IMR-90 (cell line): ENCODE measurements around the gene CLCN5. TPM values are rescaled to one million over a fixed set of nuclear protein-coding genes. Genes with fewer than 3 reads are reported as not detected.

ENCODE experiments used
- ATAC-seq: fragments of 200-7000 bp; cut with Tn5 transposase; 2 replicates; pipeline ENCODE4 v1.9.1; 2020; ENCODE audit warnings: low read depth, mild to moderate bottlenecking, moderate library complexity
- BruUV-seq: library from RNA; stranded (reverse); fragments of 400-500 nt; replicated peaks from 2 replicates; lab custom pipeline; 2021; lab: Mats Ljungman, UMichigan
- CTCF ChIA-PET: fragments of 300-600 bp; formaldehyde crosslinking; extraction: SDS; loops from one replicate; lab custom pipeline; 2021; ENCODE audit warnings: antibody characterized with exemption; lab: Yijun Ruan, JAX
- POLR2A ChIA-PET: fragments of 300-600 bp; sonication (Branson Sonifier 250); formaldehyde crosslinking; loops from one replicate; lab custom pipeline; 2022; ENCODE audit warnings: antibody characterized with exemption; ENCODE audit not compliant: unreplicated experiment; lab: Charles Lee
- DNase-seq: peaks from one replicate; pipeline ENCODE4 v3.0.0; 2013
- H2AFZ ChIP-seq: replicated peaks from 2 replicates; pipeline ENCODE3; 2013; ENCODE audit warnings: low read length, mild to moderate bottlenecking; ENCODE audit not compliant: poor library complexity
- H2AK5ac ChIP-seq: 2 replicates; pipeline ENCODE4 v1.6.1; 2013; ENCODE audit warnings: low read depth, low read length, inconsistent platforms
- H2AK9ac ChIP-seq: replicated peaks from 2 replicates; pipeline ENCODE3; 2013; ENCODE audit warnings: mild to moderate bottlenecking, low read depth, low read length, moderate library complexity; ENCODE audit not compliant: poor library complexity
- H2BK120ac ChIP-seq: 2 replicates; pipeline ENCODE4 v1.6.1; 2013; ENCODE audit warnings: low read depth, low read length, inconsistent platforms
- H2BK15ac ChIP-seq: 3 replicates; pipeline ENCODE4 v1.6.1; 2013; ENCODE audit warnings: low read depth, low read length, inconsistent platforms
- H2BK20ac ChIP-seq: 2 replicates; pipeline ENCODE4 v1.6.1; 2013; ENCODE audit warnings: low read depth, mild to moderate bottlenecking, inconsistent platforms, low read length, moderate library complexity
- H2BK5ac ChIP-seq: 2 replicates; pipeline ENCODE4 v1.6.1; 2013; ENCODE audit warnings: mild to moderate bottlenecking, low read depth, low read length, inconsistent platforms; ENCODE audit not compliant: poor library complexity, severe bottlenecking
- H3K14ac ChIP-seq: replicated peaks from 2 replicates; pipeline ENCODE4 v1.6.1; 2013; ENCODE audit warnings: low read depth, low read length, inconsistent platforms
- H3K18ac ChIP-seq: 2 replicates; pipeline ENCODE4 v1.6.1; 2013; ENCODE audit warnings: low read depth, low read length, control low read depth
- H3K23ac ChIP-seq: 2 replicates; pipeline ENCODE4 v1.6.1; 2013; ENCODE audit warnings: low read depth, low read length, inconsistent platforms
- H3K27ac ChIP-seq: 2 replicates; pipeline ENCODE4 v1.5.1; 2013; ENCODE audit warnings: mild to moderate bottlenecking, control low read depth, low read length; ENCODE audit not compliant: insufficient read depth
- H3K27me3 ChIP-seq: 2 replicates; pipeline ENCODE4 v1.6.1; 2013; ENCODE audit warnings: low read length; ENCODE audit not compliant: control insufficient read depth, insufficient read depth
- H3K36me3 ChIP-seq: 2 replicates; pipeline ENCODE4 v1.6.1; 2013; ENCODE audit warnings: low read length, mixed read lengths; ENCODE audit not compliant: control insufficient read depth, insufficient read depth
- H3K4ac ChIP-seq: 2 replicates; pipeline ENCODE4 v1.6.1; 2013; ENCODE audit warnings: low read depth, low read length, inconsistent platforms
- H3K4me1 ChIP-seq: 2 replicates; pipeline ENCODE4 v1.6.1; 2013; ENCODE audit warnings: low read length, mixed read lengths; ENCODE audit not compliant: control insufficient read depth, insufficient read depth
- H3K4me2 ChIP-seq: 2 replicates; pipeline ENCODE4 v1.6.1; 2013; ENCODE audit warnings: low read depth, mild to moderate bottlenecking, control low read depth, low read length, moderate library complexity
- H3K4me3 ChIP-seq: 2 replicates; pipeline ENCODE4 v1.5.1; 2013; ENCODE audit warnings: low read depth, mild to moderate bottlenecking, control low read depth, low read length, moderate library complexity; ENCODE audit not compliant: insufficient read depth
- H3K56ac ChIP-seq: 2 replicates; pipeline ENCODE4 v1.6.1; 2013; ENCODE audit warnings: low read length, inconsistent platforms; ENCODE audit not compliant: insufficient read depth; ENCODE audit errors: extremely low read depth
- H3K79me1 ChIP-seq, 2 experiments: 2 replicates each; pipeline ENCODE4 v1.6.1; 2013; ENCODE audit warnings: low read length in 2 of 2, inconsistent platforms in 1 of 2, low read depth in 1 of 2
- H3K9ac ChIP-seq: 2 replicates; pipeline ENCODE4 v1.6.1; 2013; ENCODE audit warnings: low read depth, low read length, control low read depth
- H3K9me1 ChIP-seq: 2 replicates; pipeline ENCODE4 v1.6.1; 2013; ENCODE audit warnings: low read length, inconsistent platforms; ENCODE audit not compliant: insufficient read depth
- H3K9me3 ChIP-seq: 2 replicates; pipeline ENCODE4 v1.6.1; 2013; ENCODE audit warnings: low read length; ENCODE audit not compliant: control insufficient read depth, insufficient read depth
- H4K20me1 ChIP-seq: 2 replicates; pipeline ENCODE4 v1.6.1; 2013; ENCODE audit warnings: low read length, inconsistent platforms; ENCODE audit not compliant: insufficient read depth
- H4K5ac ChIP-seq: 2 replicates; pipeline ENCODE4 v1.6.1; 2013; ENCODE audit warnings: mild to moderate bottlenecking, low read depth, low read length, control low read depth
- H4K8ac ChIP-seq, 2 experiments: 2 replicates each; pipeline ENCODE4 v1.6.1; 2013; ENCODE audit warnings: low read depth in 2 of 2, low read length in 2 of 2, control low read depth in 1 of 2, inconsistent platforms in 1 of 2
- H4K91ac ChIP-seq: 2 replicates; pipeline ENCODE4 v1.6.1; 2013; ENCODE audit warnings: low read depth, low read length, inconsistent platforms; ENCODE audit not compliant: insufficient read depth
- BHLHE40 ChIP-seq: fragments of 150-350 bp; IDR thresholded peaks from 2 replicates; pipeline ENCODE4 v1.6.1; 2016; ENCODE audit warnings: mild to moderate bottlenecking, low read depth, low read length
- CEBPB ChIP-seq: IDR thresholded peaks from 2 replicates; pipeline ENCODE4 v1.6.1; 2012; ENCODE audit warnings: low read depth, low read length, improper control_type of control experiment
- CHD1 ChIP-seq: IDR thresholded peaks from 2 replicates; pipeline ENCODE4 v1.6.1; 2012; ENCODE audit warnings: low read depth, low read length, improper control_type of control experiment
- FOS ChIP-seq: fragments of 150-350 bp; IDR thresholded peaks from 2 replicates; pipeline ENCODE4 v1.6.1; 2016; ENCODE audit warnings: low read depth, low read length
- MAFK ChIP-seq: IDR thresholded peaks from 2 replicates; pipeline ENCODE4 v1.6.1; 2012; ENCODE audit warnings: low read depth, low read length, improper control_type of control experiment
- MAZ ChIP-seq: IDR thresholded peaks from 2 replicates; pipeline ENCODE4 v1.6.1; 2012; ENCODE audit warnings: low read depth, mild to moderate bottlenecking, low read length, improper control_type of control experiment, moderate library complexity, borderline replicate concordance
- MXI1 ChIP-seq: IDR thresholded peaks from 2 replicates; pipeline ENCODE4 v1.6.1; 2012; ENCODE audit warnings: low read depth, mild to moderate bottlenecking, low read length, moderate library complexity, borderline replicate concordance
- POLR2A ChIP-seq: IDR thresholded peaks from 2 replicates; pipeline ENCODE4 v1.6.1; 2012; ENCODE audit warnings: mild to moderate bottlenecking, low read depth, low read length
- RAD21 ChIP-seq: IDR thresholded peaks from 2 replicates; pipeline ENCODE4 v1.6.1; 2012; ENCODE audit warnings: low read length, improper control_type of control experiment
- RFX5 ChIP-seq: IDR thresholded peaks from 2 replicates; pipeline ENCODE4 v1.8.0; 2012; ENCODE audit warnings: low read depth, mild to moderate bottlenecking, low read length, moderate library complexity
- SMC3 ChIP-seq: fragments of 150-350 bp; IDR thresholded peaks from 2 replicates; pipeline ENCODE4 v1.6.1; 2016; ENCODE audit warnings: low read depth, mild to moderate bottlenecking, antibody characterized with exemption, low read length, moderate library complexity
- WGBS, 2 experiments: methylation state at CpG; one replicate each; pipeline versions ENCODE4 v1.1.5 to v1.1.7; 2013; ENCODE audit warnings: missing lambda C conversion rate in 2 of 2; ENCODE audit not compliant: insufficient read length in 1 of 2; ENCODE audit errors: extremely low coverage in 2 of 2; 5-methylcytosine and 5-hydroxymethylcytosine counted together
- dilution Hi-C: fragments of 300-500 bp; cut with HindIII; formaldehyde crosslinking; loops from one replicate; pipeline ENCODE4 v1.14.3; 2018; ENCODE audit warnings: low sequenced_read_pairs; ENCODE audit not compliant: unreplicated experiment
- in situ Hi-C: fragments of 300-500 bp; cut with MboI; formaldehyde crosslinking; loops from 3 replicates; pipeline ENCODE4 v1.14.3; 2019; ENCODE audit warnings: low sequenced_read_pairs, inconsistent platforms, mixed read lengths
- intact Hi-C: fragments of 100-400 bp; cut with micrococcal nuclease; formaldehyde crosslinking; loops from 2 replicates; pipeline ENCODE4 v1.10.0; 2022
- polyA plus RNA-seq, 3 experiments: library from polyadenylated mRNA; depleted of rRNA; stranded (reverse); fragments of >200 nt; gene quantifications; 2 replicates each; pipeline ENCODE4 v1.2.3, GENCODE V29; 2012; ENCODE audit warnings: low replicate concordance in 1 of 3
- total RNA-seq: library from RNA; depleted of rRNA; stranded (reverse); fragments of >200 nt; gene quantifications from 2 replicates; pipeline ENCODE4 v1.2.3, GENCODE V29; 2012
- TF ChIP-seq, protein P1 (sequence below): conservative IDR thresholded peaks from 2 replicates; pipeline ENCODE4 v1.5.1; 2012; ENCODE audit warnings: mild to moderate bottlenecking, low read depth, low read length, improper control_type of control experiment
- TF ChIP-seq, protein P2 (sequence below): fragments of 150-350 bp; IDR thresholded peaks from 2 replicates; pipeline ENCODE4 v1.6.1; 2017; ENCODE audit warnings: mild to moderate bottlenecking, antibody characterized with exemption, low read length, low read depth

The CLCN5 gene
- total and polyA plus RNA-seq, 2 of the 4 experiments (the other 2 are of a cell fraction), result 1.4 to 5.9 TPM

DNA sequence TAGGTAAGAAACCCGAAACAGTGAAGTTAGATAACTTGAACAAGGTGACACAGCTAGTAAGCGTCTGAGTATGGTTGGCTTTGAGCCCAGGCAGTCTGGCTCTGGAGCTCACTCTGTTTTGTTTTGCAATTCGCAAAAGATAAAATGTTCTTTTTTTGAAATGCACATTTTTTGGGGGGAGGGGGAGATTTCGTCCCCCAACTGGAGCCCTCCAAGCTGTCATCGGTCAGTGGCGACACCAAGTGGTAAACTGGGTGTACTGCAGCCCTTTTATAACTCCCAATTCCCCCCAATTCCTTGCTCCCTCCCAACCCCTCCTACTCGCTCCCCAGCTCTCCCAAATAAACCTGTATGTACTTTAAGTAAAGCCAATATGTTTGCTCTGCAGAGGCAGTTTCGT, 2.8 kb upstream of the CLCN5 start:
- Histone ChIP-seq H4K8ac (no peak overlapping the region; a peak in 1 of 4 replicates), H2AFZ (no peak overlapping the region), H4K20me1 (no peaks in the 10 kb centered on the region), H3K9me3 (no peaks in the 10 kb centered on the region), H2BK20ac (no peak overlapping the region), H2BK15ac (no peak overlapping the region), H3K4me2 (no peak overlapping the region), H3K4me3 (no peak overlapping the region), H3K56ac (no peak overlapping the region), H2AK9ac (no peak overlapping the region), H3K23ac (no peak overlapping the region), H3K27ac (no peak overlapping the region), H3K27me3 (no peaks in the 10 kb centered on the region), H3K18ac (no peak overlapping the region), H2BK120ac (no peak overlapping the region), H2AK5ac (no peak overlapping the region), H4K91ac (no peak overlapping the region), H3K4ac (no peak overlapping the region), H2BK5ac (no peak overlapping the region), H3K14ac (no peak overlapping the region), H3K36me3 (no peaks in the 10 kb centered on the region), H3K9ac (no peak overlapping the region), H3K4me1 (no peaks in the 10 kb centered on the region), H3K9me1 (no peaks in the 10 kb centered on the region), H3K79me1 (no peaks in the 10 kb centered on the region), H4K5ac (no peak overlapping the region)
- dilution Hi-C loops, result no loop called here
- in situ Hi-C loops, result loop anchor here (25.0 kb wide), 1 partner anchor 668 kb away; no protein-coding TSS in a partner anchor
- DNase-seq (peak; percentile 46), ATAC-seq (no peak)
- intact Hi-C loops, result loop anchor here (10.0 kb wide), 1 partner anchor 775 kb away; no protein-coding TSS in a partner anchor
- TF ChIP-seq MAFK (no peak), MAZ (peak; percentile 24; the same call in 1 of the 2 replicates), BHLHE40 (no peak), RFX5 (no peak), SMC3 (peak; percentile 36), MXI1 (no peak), CHD1 (no peak), POLR2A (no peak), CEBPB (no peak; the same call in 1 of the 2 replicates), FOS (no peak), RAD21 (peak; percentile 45)
- TF ChIP-seq, protein P1, sequence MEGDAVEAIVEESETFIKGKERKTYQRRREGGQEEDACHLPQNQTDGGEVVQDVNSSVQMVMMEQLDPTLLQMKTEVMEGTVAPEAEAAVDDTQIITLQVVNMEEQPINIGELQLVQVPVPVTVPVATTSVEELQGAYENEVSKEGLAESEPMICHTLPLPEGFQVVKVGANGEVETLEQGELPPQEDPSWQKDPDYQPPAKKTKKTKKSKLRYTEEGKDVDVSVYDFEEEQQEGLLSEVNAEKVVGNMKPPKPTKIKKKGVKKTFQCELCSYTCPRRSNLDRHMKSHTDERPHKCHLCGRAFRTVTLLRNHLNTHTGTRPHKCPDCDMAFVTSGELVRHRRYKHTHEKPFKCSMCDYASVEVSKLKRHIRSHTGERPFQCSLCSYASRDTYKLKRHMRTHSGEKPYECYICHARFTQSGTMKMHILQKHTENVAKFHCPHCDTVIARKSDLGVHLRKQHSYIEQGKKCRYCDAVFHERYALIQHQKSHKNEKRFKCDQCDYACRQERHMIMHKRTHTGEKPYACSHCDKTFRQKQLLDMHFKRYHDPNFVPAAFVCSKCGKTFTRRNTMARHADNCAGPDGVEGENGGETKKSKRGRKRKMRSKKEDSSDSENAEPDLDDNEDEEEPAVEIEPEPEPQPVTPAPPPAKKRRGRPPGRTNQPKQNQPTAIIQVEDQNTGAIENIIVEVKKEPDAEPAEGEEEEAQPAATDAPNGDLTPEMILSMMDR, result peak; percentile 63
- TF ChIP-seq, protein P2, sequence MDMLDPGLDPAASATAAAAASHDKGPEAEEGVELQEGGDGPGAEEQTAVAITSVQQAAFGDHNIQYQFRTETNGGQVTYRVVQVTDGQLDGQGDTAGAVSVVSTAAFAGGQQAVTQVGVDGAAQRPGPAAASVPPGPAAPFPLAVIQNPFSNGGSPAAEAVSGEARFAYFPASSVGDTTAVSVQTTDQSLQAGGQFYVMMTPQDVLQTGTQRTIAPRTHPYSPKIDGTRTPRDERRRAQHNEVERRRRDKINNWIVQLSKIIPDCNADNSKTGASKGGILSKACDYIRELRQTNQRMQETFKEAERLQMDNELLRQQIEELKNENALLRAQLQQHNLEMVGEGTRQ, result no peak
- CTCF ChIA-PET, result interaction anchor here (0.7 to 1.4 kb wide), 3 partner anchors 13 to 133 kb away, joined by 3 to 5 read pairs (median 4); no protein-coding TSS in a partner anchor
- WGBS, 2 experiments, result no CpG with 5 or more reads among the region's 8 CpGs
- BruUV-seq, result no TSS peak
- POLR2A ChIA-PET, result no interaction called here
